GM20000 (cell line): ENCODE results near the gene MYLK4.

Source experiments
- DNase-seq: peaks from one replicate; pipeline ENCODE4 v3.0.0; 2012; ENCODE audit warnings: low spot score
- CTCF ChIP-seq: IDR thresholded peaks from 2 replicates; pipeline ENCODE4 v1.5.1; 2012; ENCODE audit warnings: mild to moderate bottlenecking, control low read depth; ENCODE audit errors: extremely low read depth, missing control alignments

MYLK4 gene

GRCh38 chr6:2714111-2714895 is 36.4 kb downstream of the MYLK4 start:
- no peak for DNase-seq
- TF ChIP-seq CTCF: no peak

GRCh38 chr6:2713473-2714110 is 37.1 kb downstream of the MYLK4 start:
- DNase-seq: no peak
- no peak for TF ChIP-seq CTCF

GRCh38 chr6:2712102-2712501 is 38.6 kb downstream of the MYLK4 start:
- no peak for TF ChIP-seq CTCF
- DNase-seq: no peak

- TF ChIP-seq CTCF: no peak
Observed at GRCh38 chr6:2710412-2710811, 40.3 kb downstream of the MYLK4 start.

GRCh38 chr6:2708456-2708855 is 42.3 kb downstream of the MYLK4 start:
- TF ChIP-seq CTCF: no peak
- no peak for DNase-seq

More at GRCh38 chr6:2710412-2710811, 40.3 kb downstream of the MYLK4 start:
- DNase-seq: no peak

- no peak for DNase-seq
- TF ChIP-seq CTCF: no peak
Observed at GRCh38 chr6:2706558-2706957, 44.2 kb downstream of the MYLK4 start.

- TF ChIP-seq CTCF: no peak
- DNase-seq: no peak
Observed at GRCh38 chr6:2705256-2705655, 45.5 kb downstream of the MYLK4 start.
